MM.1S (cell line): ENCODE data around the gene TMEM245.

Experiments used
- DNase-seq: peaks from one replicate; pipeline ENCODE4 v3.0.0-alpha.2; 2015
- H2AFZ ChIP-seq: fragments of 300-600 bp; sonication (generic); 2 replicates; pipeline ENCODE4 v1.6.0; 2016; ENCODE audit warnings: antibody characterized with exemption, low read length
- H3F3A ChIP-seq: fragments of 300-600 bp; sonication (generic); 2 replicates; pipeline ENCODE4 v1.6.1; 2016; ENCODE audit warnings: mild to moderate bottlenecking, antibody characterized with exemption, low read length, moderate library complexity, mixed read lengths; ENCODE audit not compliant: insufficient read depth
- H3K27ac ChIP-seq: fragments of 300-600 bp; sonication (generic); 2 replicates; pipeline ENCODE4 v1.5.1; 2016; ENCODE audit warnings: mild to moderate bottlenecking, low read length
- H3K27me3 ChIP-seq: fragments of 300-600 bp; sonication (generic); replicated peaks from 2 replicates; pipeline ENCODE4 v1.6.0; 2016; ENCODE audit warnings: low read length; ENCODE audit not compliant: insufficient read depth
- H3K36me3 ChIP-seq: fragments of 300-600 bp; sonication (generic); replicated peaks from 2 replicates; pipeline ENCODE4 v1.6.1; 2016; ENCODE audit warnings: mild to moderate bottlenecking, low read length, mixed read lengths; ENCODE audit not compliant: insufficient read depth
- H3K4me1 ChIP-seq: fragments of 300-600 bp; sonication (generic); 2 replicates; pipeline ENCODE4 v1.6.1; 2016; ENCODE audit warnings: low read length, mixed read lengths
- H3K4me2 ChIP-seq: fragments of 300-600 bp; sonication (generic); 2 replicates; pipeline ENCODE4 v1.6.0; 2016; ENCODE audit warnings: low read depth, low read length
- H3K4me3 ChIP-seq: fragments of 300-600 bp; sonication (generic); 2 replicates; pipeline ENCODE4 v1.5.1; 2016; ENCODE audit warnings: low read length, mixed read lengths
- H3K79me2 ChIP-seq: fragments of 300-600 bp; sonication (generic); 2 replicates; pipeline ENCODE4 v1.6.1; 2016; ENCODE audit warnings: mixed run types, low read length, mixed read lengths
- H3K9ac ChIP-seq: fragments of 300-600 bp; sonication (generic); 2 replicates; pipeline ENCODE4 v1.6.1; 2016; ENCODE audit warnings: low read length, mixed read lengths
- H3K9me2 ChIP-seq: fragments of 300-600 bp; sonication (generic); replicated peaks from 2 replicates; pipeline ENCODE4 v1.6.1; 2016; ENCODE audit warnings: mild to moderate bottlenecking, low read length, mixed read lengths; ENCODE audit not compliant: insufficient read depth
- H3K9me3 ChIP-seq: fragments of 300-600 bp; sonication (generic); replicated peaks from 2 replicates; pipeline ENCODE4 v1.6.1; 2016; ENCODE audit warnings: mild to moderate bottlenecking, low read length, mixed read lengths; ENCODE audit not compliant: insufficient read depth
- H4K20me1 ChIP-seq: fragments of 300-600 bp; sonication (generic); 2 replicates; pipeline ENCODE4 v1.6.1; 2016; ENCODE audit warnings: mild to moderate bottlenecking, low read length, moderate library complexity, mixed read lengths; ENCODE audit not compliant: insufficient read depth
- CTCF ChIP-seq: fragments of 300-600 bp; sonication (generic); IDR thresholded peaks from 2 replicates; pipeline ENCODE4 v1.5.1; 2016; ENCODE audit warnings: antibody characterized with exemption, low read length, mixed read lengths
- EZH2 ChIP-seq: fragments of 300-600 bp; sonication (generic); optimal IDR thresholded peaks from 2 replicates; pipeline ENCODE3; 2017; ENCODE audit warnings: low read depth, mild to moderate bottlenecking, antibody characterized with exemption, low read length, mixed read lengths
- EZH2phosphoT487 ChIP-seq: fragments of 300-600 bp; sonication (generic); IDR thresholded peaks from 2 replicates; pipeline ENCODE4 v1.6.1; 2018; ENCODE audit warnings: antibody characterized with exemption, low read length

Gene TMEM245

GRCh38 chr9:109139851-109140250 lies 20.1 kb upstream of the TMEM245 start:
- no peak overlapping the region for H2AFZ ChIP-seq
- no peak overlapping the region for H3K4me3 ChIP-seq
- no peaks in the 10 kb centered on the region for H4K20me1 ChIP-seq
- TF ChIP-seq EZH2 (no peak), EZH2phosphoT487 (no peak), CTCF (no peak)
- DNase-seq, result no peak
- no peaks in the 10 kb centered on the region for H3K9me2 ChIP-seq
- H3K9ac ChIP-seq, result no peak overlapping the region
- no peaks in the 10 kb centered on the region for H3K27me3 ChIP-seq
- no peaks in the 10 kb centered on the region for H3K36me3 ChIP-seq
- H3K9me3 ChIP-seq, result no peaks in the 10 kb centered on the region
- H3K4me2 ChIP-seq, result no peak overlapping the region
- peaks cover 7% of the 10 kb centered on the region for H3K4me1 ChIP-seq
- H3K27ac ChIP-seq, result no peak overlapping the region
- H3F3A ChIP-seq, result no peaks in the 10 kb centered on the region
- H3K79me2 ChIP-seq, result no peaks in the 10 kb centered on the region

GRCh38 chr9:109138421-109138820 lies 18.7 kb upstream of the TMEM245 start:
- Histone ChIP-seq H3K4me1 (no peaks in the 10 kb centered on the region), H4K20me1 (no peaks in the 10 kb centered on the region), H3K9me2 (no peaks in the 10 kb centered on the region), H3K4me2 (no peak overlapping the region), H3K9ac (no peak overlapping the region), H2AFZ (no peak overlapping the region), H3K4me3 (no peak overlapping the region), H3K27ac (no peak overlapping the region), H3K36me3 (no peaks in the 10 kb centered on the region), H3F3A (no peaks in the 10 kb centered on the region), H3K9me3 (no peaks in the 10 kb centered on the region), H3K79me2 (no peaks in the 10 kb centered on the region), H3K27me3 (no peaks in the 10 kb centered on the region)
- TF ChIP-seq EZH2 (no peak), CTCF (no peak), EZH2phosphoT487 (no peak)
- DNase-seq, result no peak

GRCh38 chr9:109134167-109134578 lies 14.4 kb upstream of the TMEM245 start:
- no peaks in the 10 kb centered on the region for H3K4me1 ChIP-seq
- no peaks in the 10 kb centered on the region for H3K9me2 ChIP-seq
- H4K20me1 ChIP-seq, result no peaks in the 10 kb centered on the region
- no peaks in the 10 kb centered on the region for H3F3A ChIP-seq
- no peak overlapping the region for H2AFZ ChIP-seq
- H3K9ac ChIP-seq, result no peak overlapping the region
- no peak overlapping the region for H3K4me2 ChIP-seq
- DNase-seq, result no peak
- H3K4me3 ChIP-seq, result no peak overlapping the region
- H3K27ac ChIP-seq, result no peak overlapping the region
- H3K27me3 ChIP-seq, result no peaks in the 10 kb centered on the region
- H3K36me3 ChIP-seq, result no peaks in the 10 kb centered on the region
- no peak for TF ChIP-seq CTCF
- no peak for TF ChIP-seq EZH2
- no peak for TF ChIP-seq EZH2phosphoT487
- H3K79me2 ChIP-seq, result no peaks in the 10 kb centered on the region
- H3K9me3 ChIP-seq, result no peaks in the 10 kb centered on the region

GRCh38 chr9:109133533-109133932 lies 13.8 kb upstream of the TMEM245 start:
- Histone ChIP-seq H3K79me2 (no peaks in the 10 kb centered on the region), H3K27ac (no peak overlapping the region), H3K36me3 (no peaks in the 10 kb centered on the region), H4K20me1 (no peaks in the 10 kb centered on the region), H3K9me2 (no peaks in the 10 kb centered on the region), H3F3A (no peaks in the 10 kb centered on the region), H3K9ac (no peak overlapping the region), H2AFZ (no peak overlapping the region), H3K4me2 (no peak overlapping the region), H3K27me3 (no peaks in the 10 kb centered on the region), H3K4me1 (no peaks in the 10 kb centered on the region), H3K9me3 (no peaks in the 10 kb centered on the region), H3K4me3 (no peak overlapping the region)
- DNase-seq, result no peak
- TF ChIP-seq EZH2phosphoT487 (no peak), EZH2 (no peak), CTCF (no peak)
